A549 (cell line): Measurements from ENCODE around the gene TCEAL1. TPM values are rescaled to one million over a fixed set of nuclear protein-coding genes. Genes with fewer than 3 reads are reported as not detected.
"Not testable (repeated sequence)": the region's sequence is repeated elsewhere in the genome, so short reads cannot be mapped to it uniquely, and the experiment has no call there.

Experiments used
- ATAC-seq, 2 experiments: fragments of 200-7000 bp in 1 of 2; fragments of >200 bp in 1 of 2; cut with Nextera tagmentation in 1 of 2; cut with Tn5 transposase in 1 of 2; 3 replicates each; pipeline versions ENCODE4 v1.8.0 to v1.9.1; 2018 to 2020; ENCODE audit warnings: mild to moderate bottlenecking in 1 of 2, moderate library complexity in 1 of 2
- CTCF ChIA-PET: fragments of 300-600 bp; sonication (Branson Sonifier 250); formaldehyde crosslinking; extraction: SDS; loops from one replicate; lab custom pipeline; 2021; ENCODE audit warnings: antibody characterized with exemption, inconsistent platforms; lab: Yijun Ruan, JAX
- POLR2A ChIA-PET: fragments of 350-600 bp; formaldehyde crosslinking; extraction: SDS; loops from one replicate; lab custom pipeline; 2021; ENCODE audit warnings: antibody characterized with exemption, inconsistent platforms; lab: Yijun Ruan, JAX
- DNase-seq, 2 experiments: peaks; one replicate each; pipeline versions ENCODE4 v3.0.0 to v3.0.0-alpha.2; 2011 to 2016; ENCODE audit warnings: low read depth in 1 of 2, low spot score in 1 of 2
- FAIRE-seq: peaks from 2 replicates; lab custom pipeline; 2011; peaks lifted over from hg19 to GRCh38; lab: Jason Lieb, UNC
- H3K27ac ChIP-seq, 2 experiments: fragments of >200 bp; sonication (Bioruptor Twin); formaldehyde crosslinking; 3 replicates each; pipeline ENCODE4 v1.5.1; 2016 to 2017
- H3K4me1 ChIP-seq: fragments of >200 bp; sonication (Bioruptor Twin); formaldehyde crosslinking; 3 replicates; pipeline ENCODE4 v1.6.1; 2016
- H3K4me2 ChIP-seq: fragments of >200 bp; sonication (Bioruptor Twin); formaldehyde crosslinking; 3 replicates; pipeline ENCODE4 v1.6.1; 2016
- H3K4me3 ChIP-seq: fragments of >200 bp; sonication (Bioruptor Twin); formaldehyde crosslinking; 3 replicates; pipeline ENCODE4 v1.5.1; 2016
- H3K9me3 ChIP-seq: fragments of >200 bp; sonication (Bioruptor Twin); formaldehyde crosslinking; 3 replicates; pipeline ENCODE4 v1.6.1; 2016
- ATOH8 ChIP-seq: fragments of 250-450 bp; sonication (Bioruptor Pico); IDR thresholded peaks from 2 replicates; pipeline ENCODE4 v1.5.0; 2020; ENCODE audit warnings: low read depth, mild to moderate bottlenecking, moderate library complexity
- BCL3 ChIP-seq: fragments of >200 bp; sonication (Bioruptor Twin); formaldehyde crosslinking; IDR thresholded peaks from 3 replicates; pipeline ENCODE4 v1.6.1; 2016
- CBX2 ChIP-seq: fragments of 200-600 bp; sonication (generic); IDR thresholded peaks from 2 replicates; pipeline ENCODE4 v1.6.1; 2016; ENCODE audit warnings: low read depth, mild to moderate bottlenecking, borderline replicate concordance
- CBX8 ChIP-seq: fragments of 200-600 bp; sonication (generic); IDR thresholded peaks from 2 replicates; pipeline ENCODE4 v1.6.1; 2016
- GATA3 ChIP-seq: IDR thresholded peaks from 2 replicates; pipeline ENCODE4 v1.6.1; 2012; ENCODE audit warnings: borderline replicate concordance
- HEYL ChIP-seq: fragments of 250-450 bp; sonication (Bioruptor Pico); IDR thresholded peaks from 2 replicates; pipeline ENCODE4 v1.8.0; 2021; ENCODE audit warnings: mild to moderate bottlenecking, moderate library complexity
- HMGXB4 ChIP-seq: fragments of 250-450 bp; sonication (Bioruptor Pico); IDR thresholded peaks from 2 replicates; pipeline ENCODE4 v1.5.0; 2021; ENCODE audit warnings: mild to moderate bottlenecking, moderate library complexity, borderline replicate concordance
- JUNB ChIP-seq: fragments of >200 bp; sonication (Bioruptor Twin); formaldehyde crosslinking; IDR thresholded peaks from 2 replicates; pipeline ENCODE4 v1.6.1; 2016
- KDM1A ChIP-seq: fragments of 200-600 bp; sonication (generic); IDR thresholded peaks from 2 replicates; pipeline ENCODE4 v1.6.1; 2016; ENCODE audit warnings: low read depth, mild to moderate bottlenecking
- MYC ChIP-seq: IDR thresholded peaks from 2 replicates; pipeline ENCODE4 v1.6.1; 2012; ENCODE audit warnings: mild to moderate bottlenecking, inconsistent platforms, low read length, improper control_type of control experiment, borderline replicate concordance
- PHF8 ChIP-seq: fragments of 200-600 bp; sonication (generic); IDR thresholded peaks from 2 replicates; pipeline ENCODE4 v1.6.1; 2016; ENCODE audit warnings: low read depth, mild to moderate bottlenecking, antibody characterized with exemption, moderate library complexity, borderline replicate concordance
- RNF2 ChIP-seq: fragments of 200-600 bp; sonication (generic); IDR thresholded peaks from 2 replicates; pipeline ENCODE4 v1.6.1; 2016; ENCODE audit warnings: low read depth, mild to moderate bottlenecking, antibody characterized with exemption, moderate library complexity, borderline replicate concordance
- SMC3 ChIP-seq: fragments of >200 bp; sonication (Bioruptor Twin); formaldehyde crosslinking; IDR thresholded peaks from 3 replicates; pipeline ENCODE4 v1.6.1; 2018; ENCODE audit warnings: inconsistent platforms
- ZFP36 ChIP-seq: fragments of 450-650 bp; IDR thresholded peaks from 2 replicates; pipeline ENCODE4 v1.6.1; 2014; ENCODE audit warnings: borderline replicate concordance; ENCODE audit not compliant: partially characterized antibody
- ZNF302 ChIP-seq: fragments of 250-450 bp; sonication (Bioruptor Pico); IDR thresholded peaks from 2 replicates; pipeline ENCODE4 v1.9.0; 2021; ENCODE audit warnings: inconsistent platforms, mild to moderate bottlenecking, moderate library complexity
- ZSCAN20 ChIP-seq: fragments of 250-450 bp; sonication (Bioruptor Pico); IDR thresholded peaks from 2 replicates; pipeline ENCODE4 v1.8.0; 2022; ENCODE audit warnings: mild to moderate bottlenecking, moderate library complexity
- WGBS: methylation state at CpG from one replicate; pipeline ENCODE4 v1.1.6; 2017; ENCODE audit errors: missing lambda C conversion rate; 5-methylcytosine and 5-hydroxymethylcytosine counted together
- polyA plus RNA-seq, 4 experiments: library from polyadenylated mRNA; depleted of rRNA in 3 of 4; stranded (reverse); fragments of >200 nt; fragmentation: RNase III in 1 of 4; extraction: RNeasy Plus Mini Kit Qiagen cat#74134 plus additional on column Dnase treatment in 1 of 4; gene quantifications; 2 replicates in 3 of 4; 3 replicates in 1 of 4; pipeline ENCODE4 v1.2.3, GENCODE V29; 2011 to 2017

Gene TCEAL1
- polyA plus RNA-seq, 2 of the 4 experiments (the other 2 are of a cell fraction) = 40.7 to 42.1 TPM

- TF ChIP-seq ATOH8 (CRISPR knock-in tag) = no peak
These were observed 27.8 kb downstream of the TCEAL1 start (continued) for GRCh38 chrX:103656617-103657016.

GRCh38 chrX:103657066-103657465, 28.3 kb downstream of the TCEAL1 start:
- CTCF ChIA-PET = interaction anchor here (1.2 to 3.5 kb wide), 3 partner anchors 9 to 30 kb away, joined by 3 to 25 read pairs (median 4); partner anchors contain the start of genes MORF4L2 and TCEAL1
- H3K27ac ChIP-seq = peak overlapping the region; percentile 76 to 85
- H3K4me3 ChIP-seq, H3K9me3 ChIP-seq, FAIRE-seq: not testable (repeated sequence)
- peaks cover 37% of the 10 kb centered on the region for H3K4me1 ChIP-seq
- POLR2A ChIA-PET = interaction anchor here (0.5 to 2.8 kb wide), 3 partner anchors 27 to 30 kb away, joined by 3 to 17 read pairs (median 9); partner anchors contain the start of genes MORF4L2 and TCEAL1
- WGBS = 30% methylated on average over 2 of the region's 2 CpGs
- ATAC-seq = peak in 1 of 2 experiments; percentile 67; a peak in 3 of 6 replicates
- H3K4me2 ChIP-seq = peak overlapping the region; percentile 64
- DNase-seq = peak in 1 of 2 experiments; percentile 49

- FAIRE-seq = no peak
- 47% methylated on average over 5 of the region's 5 CpGs for WGBS
- POLR2A ChIA-PET = no interaction called here
- Histone ChIP-seq H3K4me1 (peaks cover 37% of the 10 kb centered on the region), H3K9me3 (no peaks in the 10 kb centered on the region)
- TF ChIP-seq SMC3 (no peak), GATA3 (peak; percentile 61; the same call in 1 of the 2 replicates), CBX8 (no peak)
- TF ChIP-seq, all 56 proteins: peak for 1
- CTCF ChIA-PET = no interaction called here
- Histone ChIP-seq H3K27ac (peak overlapping the region; percentile 39 to 49; a peak in 3 of 6 replicates), H3K4me3 (no peak overlapping the region), H3K4me2 (peak overlapping the region; percentile 47)
- DNase-seq (no peak), ATAC-seq (no peak; a peak in 2 of 6 replicates)
These were observed 30.1 kb downstream of the TCEAL1 start for GRCh38 chrX:103658681-103659433.

- CTCF ChIA-PET, FAIRE-seq, ATAC-seq, POLR2A ChIA-PET, H3K4me3 ChIP-seq, H3K9me3 ChIP-seq, DNase-seq: not testable (repeated sequence)
- Histone ChIP-seq H3K27ac (peak overlapping the region; percentile 39 to 49; a peak in 2 of 6 replicates), H3K4me1 (peaks cover 37% of the 10 kb centered on the region), H3K4me2 (peak overlapping the region; percentile 47)
- WGBS = 74% methylated on average over 2 of the region's 2 CpGs
These were observed 30.7 kb downstream of the TCEAL1 start for GRCh38 chrX:103659460-103659859.

GRCh38 chrX:103663981-103664762, 35.4 kb downstream of the TCEAL1 start:
- Histone ChIP-seq H3K9me3 (no peaks in the 10 kb centered on the region), H3K27ac (no peak overlapping the region), H3K4me3 (no peak overlapping the region), H3K4me1 (peaks cover 4% of the 10 kb centered on the region; the same call in 2 of the 3 replicates), H3K4me2 (no peak overlapping the region)
- no peak for DNase-seq
- no peak for TF ChIP-seq HMGXB4 (CRISPR knock-in tag)
- TF ChIP-seq HEYL (CRISPR knock-in tag) = no peak
- no peak for TF ChIP-seq CBX2
- TF ChIP-seq JUNB = no peak
- TF ChIP-seq PHF8 = no peak
- no peak for TF ChIP-seq ZNF302 (CRISPR knock-in tag)
- no peak for TF ChIP-seq GATA3
- no peak for TF ChIP-seq CBX8
- TF ChIP-seq ZFP36 = no peak
- TF ChIP-seq BCL3 = no peak
- TF ChIP-seq KDM1A = no peak
- TF ChIP-seq RNF2 = no peak
- no peak for TF ChIP-seq ZSCAN20
- TF ChIP-seq MYC = no peak
- WGBS = 89% methylated on average over 23 of the region's 23 CpGs
- ChIA-PET CTCF (interaction anchor here (1.3 to 4.7 kb wide), 3 partner anchors 22 to 34 kb away, joined by 4 to 16 read pairs (median 6); partner anchors contain the start of gene MORF4L2), POLR2A (no interaction called here)
- no peak for ATAC-seq
- no peak for FAIRE-seq
